PC-9 (cell line): ENCODE measurements around the gene ASAH2. TPM values are rescaled to one million over a fixed set of nuclear protein-coding genes. Genes with fewer than 3 reads are reported as not detected.

Experiments
- BruUV-seq: library from RNA; stranded (reverse); fragments of 400-500 nt; replicated peaks from 2 replicates; lab custom pipeline; 2021; lab: Mats Ljungman, UMichigan
- CTCF ChIA-PET: fragments of 300-600 bp; sonication (Branson Sonifier 250); formaldehyde crosslinking; loops from one replicate; lab custom pipeline; 2022; ENCODE audit warnings: antibody characterized with exemption; lab: Charles Lee
- POLR2A ChIA-PET: fragments of 300-600 bp; sonication (Branson Sonifier 250); formaldehyde crosslinking; loops from one replicate; lab custom pipeline; 2022; ENCODE audit warnings: antibody characterized with exemption; ENCODE audit not compliant: unreplicated experiment; lab: Charles Lee
- DNase-seq, 2 experiments: peaks; one replicate each; pipeline versions ENCODE4 v3.0.0 to v3.0.0-alpha.2; 2015 to 2022; ENCODE audit warnings: mixed read lengths in 1 of 2
- H2AFZ ChIP-seq: fragments of 200-600 bp; sonication (generic); 2 replicates; pipeline ENCODE4 v1.8.1; 2017; ENCODE audit warnings: antibody characterized with exemption
- H3F3A ChIP-seq: fragments of 200-600 bp; sonication (generic); 2 replicates; pipeline ENCODE4 v1.8.1; 2017; ENCODE audit warnings: antibody characterized with exemption, mild to moderate bottlenecking, low read depth; ENCODE audit not compliant: insufficient read depth
- H3K27ac ChIP-seq: fragments of 200-600 bp; sonication (generic); 2 replicates; pipeline ENCODE4 v1.6.1; 2016; ENCODE audit warnings: mixed run types
- H3K27me3 ChIP-seq: fragments of 200-600 bp; sonication (generic); 2 replicates; pipeline ENCODE4 v1.6.1; 2016; ENCODE audit warnings: low read depth, mixed run types; ENCODE audit not compliant: insufficient read depth
- H3K36me3 ChIP-seq: fragments of 200-600 bp; sonication (generic); 2 replicates; pipeline ENCODE4 v1.6.1; 2016; ENCODE audit warnings: low read depth, mixed run types
- H3K4me1 ChIP-seq: fragments of 200-600 bp; sonication (generic); replicated peaks from 2 replicates; pipeline ENCODE4 v1.6.1; 2016; ENCODE audit warnings: mixed run types; ENCODE audit not compliant: insufficient read depth
- H3K4me2 ChIP-seq: fragments of 200-600 bp; sonication (generic); 2 replicates; pipeline ENCODE4 v1.6.1; 2017; ENCODE audit warnings: mixed run types
- H3K4me3 ChIP-seq: fragments of 200-600 bp; sonication (generic); 2 replicates; pipeline ENCODE4 v1.6.1; 2016; ENCODE audit warnings: mixed run types
- H3K79me2 ChIP-seq: fragments of 200-600 bp; sonication (generic); 2 replicates; pipeline ENCODE4 v1.6.1; 2017; ENCODE audit warnings: low read depth, mixed run types
- H3K9me2 ChIP-seq: fragments of 200-600 bp; sonication (generic); 2 replicates; pipeline ENCODE4 v1.8.1; 2017; ENCODE audit warnings: mild to moderate bottlenecking; ENCODE audit not compliant: insufficient read depth
- H3K9me3 ChIP-seq: fragments of 200-600 bp; sonication (generic); 2 replicates; pipeline ENCODE4 v1.8.1; 2016; ENCODE audit warnings: low read depth; ENCODE audit not compliant: insufficient read depth
- H4K20me1 ChIP-seq: fragments of 200-600 bp; sonication (generic); 2 replicates; pipeline ENCODE4 v1.8.1; 2017; ENCODE audit not compliant: insufficient read depth
- EZH2 ChIP-seq: fragments of 200-600 bp; sonication (generic); IDR thresholded peaks from 2 replicates; pipeline ENCODE4 v1.8.0; 2017; ENCODE audit warnings: antibody characterized with exemption, low read depth
- intact Hi-C: fragments of 100-400 bp; cut with micrococcal nuclease; formaldehyde crosslinking; loops from one replicate; pipeline ENCODE4 v1.10.0; 2022; ENCODE audit not compliant: unreplicated experiment
- total RNA-seq: library from RNA; stranded (reverse); gene quantifications from 2 replicates; pipeline ENCODE4 v1.2.3, GENCODE V29; 2021
- TF ChIP-seq, protein P1 (sequence below): fragments of 200-600 bp; sonication (generic); conservative IDR thresholded peaks from 2 replicates; pipeline ENCODE4 v1.6.1; 2017; ENCODE audit warnings: mixed run types, antibody characterized with exemption, mild to moderate bottlenecking, moderate library complexity

ASAH2 gene
- total RNA-seq, 1 experiment from 2014 or later = 8.3 TPM

- H3K36me3 ChIP-seq = no peaks in the 10 kb centered on the region
- 0 out of 2 replicates have a peak, but pooled peaks cover 7% of the 10 kb centered on the region for H3K27me3 ChIP-seq
- BruUV-seq = no TSS peak
- H3K4me1 ChIP-seq = no peaks in the 10 kb centered on the region
- H2AFZ ChIP-seq = no peak overlapping the region
- H3K4me3 ChIP-seq = no peak overlapping the region
- TF ChIP-seq, protein P1, sequence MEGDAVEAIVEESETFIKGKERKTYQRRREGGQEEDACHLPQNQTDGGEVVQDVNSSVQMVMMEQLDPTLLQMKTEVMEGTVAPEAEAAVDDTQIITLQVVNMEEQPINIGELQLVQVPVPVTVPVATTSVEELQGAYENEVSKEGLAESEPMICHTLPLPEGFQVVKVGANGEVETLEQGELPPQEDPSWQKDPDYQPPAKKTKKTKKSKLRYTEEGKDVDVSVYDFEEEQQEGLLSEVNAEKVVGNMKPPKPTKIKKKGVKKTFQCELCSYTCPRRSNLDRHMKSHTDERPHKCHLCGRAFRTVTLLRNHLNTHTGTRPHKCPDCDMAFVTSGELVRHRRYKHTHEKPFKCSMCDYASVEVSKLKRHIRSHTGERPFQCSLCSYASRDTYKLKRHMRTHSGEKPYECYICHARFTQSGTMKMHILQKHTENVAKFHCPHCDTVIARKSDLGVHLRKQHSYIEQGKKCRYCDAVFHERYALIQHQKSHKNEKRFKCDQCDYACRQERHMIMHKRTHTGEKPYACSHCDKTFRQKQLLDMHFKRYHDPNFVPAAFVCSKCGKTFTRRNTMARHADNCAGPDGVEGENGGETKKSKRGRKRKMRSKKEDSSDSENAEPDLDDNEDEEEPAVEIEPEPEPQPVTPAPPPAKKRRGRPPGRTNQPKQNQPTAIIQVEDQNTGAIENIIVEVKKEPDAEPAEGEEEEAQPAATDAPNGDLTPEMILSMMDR = no peak
- TF ChIP-seq EZH2 = no peak
- intact Hi-C loops = no loop called here
- no peaks in the 10 kb centered on the region for H3K9me3 ChIP-seq
- no peaks in the 10 kb centered on the region for H3K9me2 ChIP-seq
- no peaks in the 10 kb centered on the region for H3K79me2 ChIP-seq
- H3K27ac ChIP-seq = no peak overlapping the region
- ChIA-PET CTCF (no interaction called here), POLR2A (no interaction called here)
- H4K20me1 ChIP-seq = no peaks in the 10 kb centered on the region
- H3K4me2 ChIP-seq = no peak overlapping the region
- DNase-seq = peak in 1 of 2 experiments; percentile 29
- H3F3A ChIP-seq = no peaks in the 10 kb centered on the region
Observed at GRCh38 chr10:50234486-50234885, 16.8 kb downstream of the ASAH2 start.

DNA sequence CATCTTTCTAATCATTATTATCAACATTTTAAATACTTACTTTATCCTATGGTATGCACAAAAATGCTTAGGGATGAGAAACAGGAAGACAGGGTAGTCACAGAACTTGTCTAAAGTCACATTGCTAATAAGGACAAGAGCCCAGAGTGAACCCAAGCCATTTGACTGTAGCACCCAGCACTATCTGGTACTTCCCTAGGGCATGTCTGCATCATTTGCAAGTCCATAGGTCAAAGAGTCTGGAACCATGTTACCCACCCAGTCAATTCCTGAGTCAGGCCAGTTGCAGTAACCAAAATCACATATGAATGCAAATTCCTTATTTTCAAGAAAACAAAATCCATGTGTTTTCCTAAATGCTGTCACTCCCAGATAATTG is 19.1 kb downstream of the ASAH2 start:
- H3K4me3 ChIP-seq = no peak overlapping the region
- H4K20me1 ChIP-seq = no peaks in the 10 kb centered on the region
- intact Hi-C loops = no loop called here
- DNase-seq = peak in 1 of 2 experiments; percentile 20
- no peaks in the 10 kb centered on the region for H3K9me3 ChIP-seq
- H3K79me2 ChIP-seq = no peaks in the 10 kb centered on the region
- H3K27me3 ChIP-seq = 0 out of 2 replicates have a peak, but pooled peaks cover 7% of the 10 kb centered on the region
- TF ChIP-seq, protein P1 = no peak
- TF ChIP-seq EZH2 = no peak
- no peak overlapping the region for H2AFZ ChIP-seq
- no peaks in the 10 kb centered on the region for H3F3A ChIP-seq
- H3K4me2 ChIP-seq = no peak overlapping the region
- H3K36me3 ChIP-seq = no peaks in the 10 kb centered on the region
- no peaks in the 10 kb centered on the region for H3K4me1 ChIP-seq
- ChIA-PET POLR2A (no interaction called here), CTCF (no interaction called here)
- no peak overlapping the region for H3K27ac ChIP-seq
- BruUV-seq = no TSS peak
- H3K9me2 ChIP-seq = no peaks in the 10 kb centered on the region

GRCh38 chr10:50231515-50232260 is 19.6 kb downstream of the ASAH2 start:
- intact Hi-C loops = no loop called here
- Histone ChIP-seq H3K9me2 (no peaks in the 10 kb centered on the region), H3F3A (no peaks in the 10 kb centered on the region), H3K27me3 (0 out of 2 replicates have a peak, but pooled peaks cover 7% of the 10 kb centered on the region), H3K79me2 (no peaks in the 10 kb centered on the region), H3K4me2 (no peak overlapping the region), H4K20me1 (no peaks in the 10 kb centered on the region), H3K4me3 (no peak overlapping the region), H3K36me3 (no peaks in the 10 kb centered on the region), H3K9me3 (no peaks in the 10 kb centered on the region), H2AFZ (no peak overlapping the region), H3K27ac (no peak overlapping the region), H3K4me1 (no peaks in the 10 kb centered on the region)
- TF ChIP-seq EZH2 = no peak
- TF ChIP-seq, protein P1 = no peak
- POLR2A ChIA-PET = no interaction called here
- DNase-seq = peak in 1 of 2 experiments; percentile 26
- no TSS peak for BruUV-seq
- CTCF ChIA-PET = no interaction called here
